HepG2 (cell line): ENCODE results near the gene ST3GAL2. TPM values are rescaled to one million over a fixed set of nuclear protein-coding genes. Genes with fewer than 3 reads are reported as not detected.
"Not testable (repeated sequence)": the region's sequence is repeated elsewhere in the genome, so short reads cannot be mapped to it uniquely, and the experiment has no call there.

Experiments used
- ATAC-seq: fragments of 200-7000 bp; cut with Tn5 transposase; 3 replicates; pipeline ENCODE4 v1.9.1; 2020; ENCODE audit warnings: mild to moderate bottlenecking, moderate library complexity
- BruUV-seq: library from RNA; stranded (reverse); fragments of 400-500 nt; replicated peaks from 2 replicates; lab custom pipeline; 2021; lab: Mats Ljungman, UMichigan
- CTCF ChIA-PET: fragments of 300-600 bp; formaldehyde crosslinking; extraction: SDS; loops from one replicate; lab custom pipeline; 2021; ENCODE audit warnings: low total read pairs, inconsistent platforms, low intra/inter-chr PET ratio; lab: Yijun Ruan, JAX
- POLR2A ChIA-PET: fragments of 350-600 bp; sonication (Branson Sonifier 250); formaldehyde crosslinking; loops from one replicate; lab custom pipeline; 2020; ENCODE audit warnings: antibody characterized with exemption, inconsistent platforms; lab: Yijun Ruan, JAX
- DNase-seq: peaks from one replicate; pipeline ENCODE4 v3.0.0-alpha.2; 2015; ENCODE audit warnings: low spot score
- FAIRE-seq: peaks from 3 replicates; lab custom pipeline; 2011; peaks lifted over from hg19 to GRCh38; lab: Jason Lieb, UNC
- H2AFZ ChIP-seq: one replicate; pipeline ENCODE4 v1.6.1; 2011; ENCODE audit warnings: low read length, inconsistent platforms
- H3K27ac ChIP-seq: fragments of 300-600 bp; 3 replicates; pipeline ENCODE4 v1.8.0; 2011; ENCODE audit warnings: mixed run types, mild to moderate bottlenecking, mixed read lengths, low read length, inconsistent platforms; ENCODE audit not compliant: insufficient read depth; ENCODE audit errors: extremely low read length
- H3K27me3 ChIP-seq, 2 experiments: fragments of 200-600 bp in 1 of 2; 2 replicates in 1 of 2; 3 replicates in 1 of 2; pipeline versions ENCODE4 v1.6.0 to v1.8.0; 2011; ENCODE audit warnings: low read length in 2 of 2, mild to moderate bottlenecking in 2 of 2, moderate library complexity in 2 of 2, inconsistent platforms in 1 of 2; ENCODE audit not compliant: insufficient read depth in 2 of 2, control insufficient read depth in 1 of 2
- H3K36me3 ChIP-seq, 2 experiments: fragments of 200-600 bp in 1 of 2; replicated peaks in 1 of 2; 2 replicates in 1 of 2; 3 replicates in 1 of 2; pipeline versions ENCODE4 v1.5.1 to v1.8.0; 2011; ENCODE audit warnings: low read length in 2 of 2, inconsistent platforms in 1 of 2; ENCODE audit not compliant: insufficient read depth in 2 of 2, control insufficient read depth in 1 of 2
- H3K4me1 ChIP-seq: 2 replicates; pipeline ENCODE4 v1.5.1; 2012; ENCODE audit warnings: low read length, inconsistent platforms; ENCODE audit not compliant: insufficient read depth
- H3K4me2 ChIP-seq: 2 replicates; pipeline ENCODE4 v1.6.0; 2011; ENCODE audit warnings: low read depth, low read length, inconsistent platforms
- H3K4me3 ChIP-seq, 3 experiments: fragments of 200-600 bp in 1 of 3; sonication (generic), shearing (Covaris generic) in 1 of 3; replicated peaks in 1 of 3; 2 replicates each; pipeline ENCODE4 v1.5.1; 2011 to 2016; ENCODE audit warnings: low read length in 3 of 3, inconsistent platforms in 2 of 3, low read depth in 2 of 3, mild to moderate bottlenecking in 2 of 3, control low read depth in 1 of 3, mixed read lengths in 1 of 3; ENCODE audit not compliant: insufficient read depth in 1 of 3
- H3K79me2 ChIP-seq: one replicate; pipeline ENCODE4 v1.6.1; 2011; ENCODE audit warnings: low read length, inconsistent platforms; ENCODE audit not compliant: insufficient read depth
- H3K9ac ChIP-seq: 2 replicates; pipeline ENCODE4 v1.6.0; 2011; ENCODE audit warnings: mild to moderate bottlenecking, low read depth, low read length, inconsistent platforms; ENCODE audit not compliant: insufficient read depth
- H3K9me3 ChIP-seq: 2 replicates; pipeline ENCODE4 v1.5.1; 2012; ENCODE audit warnings: mild to moderate bottlenecking, low read length
- H4K20me1 ChIP-seq: 2 replicates; pipeline ENCODE4 v1.6.0; 2011; ENCODE audit warnings: inconsistent platforms, mild to moderate bottlenecking, low read length, moderate library complexity; ENCODE audit not compliant: insufficient read depth
- CTCF ChIP-seq: sonication (generic); formaldehyde crosslinking; IDR thresholded peaks from 2 replicates; pipeline ENCODE4 v1.5.0; 2020; ENCODE audit warnings: mild to moderate bottlenecking, missing genetic modification reagents, moderate library complexity
- GFI1 ChIP-seq: sonication (generic); formaldehyde crosslinking; IDR thresholded peaks from 2 replicates; pipeline ENCODE4 v1.5.0; 2020; ENCODE audit warnings: missing genetic modification reagents, mild to moderate bottlenecking, borderline replicate concordance
- RAD21 ChIP-seq: fragments of 450-650 bp; formaldehyde crosslinking; IDR thresholded peaks from 2 replicates; pipeline ENCODE4 v1.5.0; 2020; ENCODE audit warnings: mild to moderate bottlenecking
- SMC3 ChIP-seq: IDR thresholded peaks from 2 replicates; pipeline ENCODE4 v1.6.1; 2011; ENCODE audit warnings: low read length, improper control_type of control experiment
- STAG1 ChIP-seq: sonication (generic); formaldehyde crosslinking; IDR thresholded peaks from 2 replicates; pipeline ENCODE4 v1.4.0; 2020; ENCODE audit warnings: missing genetic modification reagents
- ZBTB33 ChIP-seq: sonication (generic); formaldehyde crosslinking; IDR thresholded peaks from 2 replicates; pipeline ENCODE4 v1.4.0; 2020; ENCODE audit warnings: missing genetic modification reagents
- WGBS: methylation state at CpG from one replicate; pipeline ENCODE4 v1.1.6; 2017; ENCODE audit warnings: low lambda C conversion rate; 5-methylcytosine and 5-hydroxymethylcytosine counted together
- in situ Hi-C: cut with HindIII; loops from 2 replicates; pipeline ENCODE4 v1.10.0; 2017; ENCODE audit warnings: low pct_unique_long_range_greater_than_20kb; ENCODE audit not compliant: extremely low pct_ligation_motif_present
- intact Hi-C: fragments of 100-400 bp; cut with micrococcal nuclease; formaldehyde crosslinking; loops from one replicate; pipeline ENCODE4 v1.10.0; 2022; ENCODE audit not compliant: unreplicated experiment
- polyA plus RNA-seq, 8 experiments: library from polyadenylated mRNA; depleted of rRNA in 3 of 8; stranded (reverse) in 7 of 8; unstranded in 1 of 8; fragments of >200 nt; fragmentation: Illumina TruSeq in 4 of 8; extraction: Trizol in 4 of 8; gene quantifications; 2 replicates each; pipeline versions ENCODE4 v1.2.1 to v1.2.3, GENCODE V29; 2011 to 2016; ENCODE audit warnings: low read depth in 4 of 8, missing spikeins in 1 of 8, mixed read lengths in 1 of 8; ENCODE audit not compliant: insufficient read depth in 1 of 8
- total RNA-seq, 5 experiments: library from RNA; depleted of rRNA; stranded (reverse); fragments of >200 nt; fragmentation: Illumina TruSeq; extraction: Trizol; gene quantifications; 2 replicates each; pipeline ENCODE4 v1.2.3, GENCODE V29; 2016; ENCODE audit warnings: low read depth in 1 of 5
- TF ChIP-seq, protein P1 (sequence below): sonication (generic); formaldehyde crosslinking; IDR thresholded peaks from 2 replicates; pipeline ENCODE4 v1.5.1; 2020; ENCODE audit warnings: mild to moderate bottlenecking, missing genetic modification reagents, moderate library complexity

Gene ST3GAL2
- total and polyA plus RNA-seq, 2 of the 13 experiments (the other 11 are each of a cell fraction or from before 2014, with no cell fraction given) = 16.3 to 24.9 TPM

- H3K9me3 ChIP-seq, H3K4me3 ChIP-seq, H3K4me1 ChIP-seq, H2AFZ ChIP-seq, BruUV-seq, H3K27me3 ChIP-seq, H3K4me2 ChIP-seq, H3K9ac ChIP-seq, DNase-seq, H3K79me2 ChIP-seq, H4K20me1 ChIP-seq, H3K27ac ChIP-seq: not testable (repeated sequence)
- 87% methylated on average over 10 of the region's 10 CpGs for WGBS
- peaks cover 40 to 79% of the 10 kb centered on the region in 2 experiments for H3K36me3 ChIP-seq
- ChIA-PET POLR2A (interaction anchor here (1.5 to 1.6 kb wide), 2 partner anchors 11 to 100 kb away, joined by 4 to 8 read pairs; no protein-coding TSS in a partner anchor), CTCF (interaction anchor here (1.5 to 2.8 kb wide), 2 partner anchors 101 to 283 kb away, joined by 8 to 9 read pairs; no protein-coding TSS in a partner anchor)
- FAIRE-seq (peak; percentile 92), ATAC-seq (peak; percentile 68)
- intact Hi-C loops = loop anchor here (1.0 kb wide), 1 partner anchor 283 kb away; no protein-coding TSS in a partner anchor
- in situ Hi-C loops = loop anchor here (5.0 kb wide), 1 partner anchor 282 kb away; no protein-coding TSS in a partner anchor
- TF ChIP-seq GFI1 (CRISPR knock-in tag) (peak; percentile 94), ZBTB33 (CRISPR knock-in tag) (0 out of 2 replicates have a peak, but pooled peaks have one; percentile 36), SMC3 (peak; percentile 49; the same call in 1 of the 2 replicates), STAG1 (peak; percentile 80), RAD21 (CRISPR knock-in tag) (peak; percentile 60; the same call in 1 of the 2 replicates), CTCF (CRISPR knock-in tag) (peak; percentile 76)
- TF ChIP-seq, protein P1, sequence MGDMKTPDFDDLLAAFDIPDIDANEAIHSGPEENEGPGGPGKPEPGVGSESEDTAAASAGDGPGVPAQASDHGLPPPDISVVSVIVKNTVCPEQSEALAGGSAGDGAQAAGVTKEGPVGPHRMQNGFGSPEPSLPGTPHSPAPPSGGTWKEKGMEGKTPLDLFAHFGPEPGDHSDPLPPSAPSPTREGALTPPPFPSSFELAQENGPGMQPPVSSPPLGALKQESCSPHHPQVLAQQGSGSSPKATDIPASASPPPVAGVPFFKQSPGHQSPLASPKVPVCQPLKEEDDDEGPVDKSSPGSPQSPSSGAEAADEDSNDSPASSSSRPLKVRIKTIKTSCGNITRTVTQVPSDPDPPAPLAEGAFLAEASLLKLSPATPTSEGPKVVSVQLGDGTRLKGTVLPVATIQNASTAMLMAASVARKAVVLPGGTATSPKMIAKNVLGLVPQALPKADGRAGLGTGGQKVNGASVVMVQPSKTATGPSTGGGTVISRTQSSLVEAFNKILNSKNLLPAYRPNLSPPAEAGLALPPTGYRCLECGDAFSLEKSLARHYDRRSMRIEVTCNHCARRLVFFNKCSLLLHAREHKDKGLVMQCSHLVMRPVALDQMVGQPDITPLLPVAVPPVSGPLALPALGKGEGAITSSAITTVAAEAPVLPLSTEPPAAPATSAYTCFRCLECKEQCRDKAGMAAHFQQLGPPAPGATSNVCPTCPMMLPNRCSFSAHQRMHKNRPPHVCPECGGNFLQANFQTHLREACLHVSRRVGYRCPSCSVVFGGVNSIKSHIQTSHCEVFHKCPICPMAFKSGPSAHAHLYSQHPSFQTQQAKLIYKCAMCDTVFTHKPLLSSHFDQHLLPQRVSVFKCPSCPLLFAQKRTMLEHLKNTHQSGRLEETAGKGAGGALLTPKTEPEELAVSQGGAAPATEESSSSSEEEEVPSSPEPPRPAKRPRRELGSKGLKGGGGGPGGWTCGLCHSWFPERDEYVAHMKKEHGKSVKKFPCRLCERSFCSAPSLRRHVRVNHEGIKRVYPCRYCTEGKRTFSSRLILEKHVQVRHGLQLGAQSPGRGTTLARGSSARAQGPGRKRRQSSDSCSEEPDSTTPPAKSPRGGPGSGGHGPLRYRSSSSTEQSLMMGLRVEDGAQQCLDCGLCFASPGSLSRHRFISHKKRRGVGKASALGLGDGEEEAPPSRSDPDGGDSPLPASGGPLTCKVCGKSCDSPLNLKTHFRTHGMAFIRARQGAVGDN = peak; percentile 37
Observed at GRCh38 chr16:70370145-70370544, 68.8 kb downstream of the ST3GAL2 start.
